Fibroblast of skin of right quadriceps (primary cell): ENCODE results near the gene ZC3H18.

ENCODE experiments used
- DNase-seq: peaks from one replicate; pipeline ENCODE4 v3.0.0-alpha.2; 2013

ZC3H18 gene

DNA sequence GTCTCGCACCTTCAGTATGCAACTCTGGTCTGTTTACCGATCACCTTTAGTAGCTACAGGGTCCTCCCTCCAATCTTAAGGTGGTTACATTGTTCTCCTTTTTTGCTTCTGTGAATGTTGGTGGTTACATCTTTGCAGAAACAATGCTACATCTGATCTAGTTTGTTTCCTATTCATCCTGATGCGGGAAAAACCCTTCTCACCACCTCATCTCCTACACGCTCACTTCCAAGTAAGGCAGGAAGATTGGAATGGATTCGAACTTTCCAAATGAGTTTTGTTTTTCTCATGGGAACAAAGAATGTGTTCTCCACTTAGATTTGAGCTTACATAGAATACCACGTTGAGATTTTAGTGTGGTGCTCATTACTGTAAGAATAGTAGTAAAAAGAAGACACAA, 14.5 kb downstream of the ZC3H18 start:
- no peak for DNase-seq

GRCh38 chr16:88585269-88585668, 15.1 kb downstream of the ZC3H18 start:
- DNase-seq, result no peak

DNA sequence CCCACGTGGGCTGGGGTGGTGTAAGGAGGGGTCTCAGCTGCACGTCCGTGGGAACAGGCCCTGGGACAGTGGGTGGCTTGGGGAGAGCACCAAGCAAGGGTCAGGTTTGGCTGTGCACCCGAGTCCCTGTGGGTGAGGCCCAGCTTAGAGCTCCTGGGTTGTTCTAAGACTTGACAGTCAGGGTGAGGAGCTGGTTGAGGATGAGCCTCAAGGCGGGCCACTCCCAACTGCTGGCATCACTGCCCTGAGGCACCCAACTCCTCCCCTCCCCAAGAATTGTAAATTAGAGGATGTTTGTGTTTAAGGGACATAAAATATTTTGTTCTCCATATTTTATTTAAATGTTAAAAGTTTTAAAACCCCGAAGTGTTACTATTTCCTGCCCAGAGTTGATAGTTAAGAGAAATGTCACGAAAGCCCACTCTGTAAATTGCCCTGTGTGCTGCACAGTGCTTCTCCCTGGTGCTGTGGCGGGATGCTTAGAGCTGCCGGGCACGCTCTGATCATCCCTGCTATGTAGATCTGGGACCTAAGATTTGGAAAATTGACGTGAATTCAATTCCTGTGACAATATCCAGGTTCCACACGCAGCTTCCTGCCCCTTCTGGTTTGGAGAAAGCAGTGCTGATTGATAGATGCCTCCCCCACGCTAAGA, 15.9 kb downstream of the ZC3H18 start:
- DNase-seq, result no peak

- no peak for DNase-seq
Observed at GRCh38 chr16:88588148-88588547, 17.9 kb downstream of the ZC3H18 start.

DNA sequence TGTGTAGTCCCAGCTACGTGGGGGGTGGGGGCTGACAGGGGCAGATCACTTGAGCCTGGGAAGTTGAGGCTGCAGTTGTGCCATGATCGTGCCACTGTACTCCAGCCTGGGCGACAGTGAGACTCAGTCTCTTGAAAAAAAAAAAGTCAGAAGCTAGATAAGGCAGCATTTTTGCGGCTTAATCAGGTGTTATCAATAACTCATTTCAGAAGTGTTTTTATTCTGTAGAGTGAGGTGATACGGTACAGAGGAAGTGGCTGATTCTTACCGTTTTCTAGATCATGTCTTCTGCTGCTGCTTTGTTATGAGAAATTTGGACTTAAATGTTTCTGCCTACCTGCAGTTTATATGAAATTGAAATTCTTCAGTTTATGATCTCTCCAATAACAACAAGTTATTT, 18.6 kb downstream of the ZC3H18 start:
- DNase-seq, result no peak

- DNase-seq, result no peak
Observed at GRCh38 chr16:88589441-88589840, 19.2 kb downstream of the ZC3H18 start.

- DNase-seq, result no peak
Observed at GRCh38 chr16:88591577-88592021, 21.4 kb downstream of the ZC3H18 start.

GRCh38 chr16:88593061-88593460, 22.9 kb downstream of the ZC3H18 start:
- no peak for DNase-seq

DNA sequence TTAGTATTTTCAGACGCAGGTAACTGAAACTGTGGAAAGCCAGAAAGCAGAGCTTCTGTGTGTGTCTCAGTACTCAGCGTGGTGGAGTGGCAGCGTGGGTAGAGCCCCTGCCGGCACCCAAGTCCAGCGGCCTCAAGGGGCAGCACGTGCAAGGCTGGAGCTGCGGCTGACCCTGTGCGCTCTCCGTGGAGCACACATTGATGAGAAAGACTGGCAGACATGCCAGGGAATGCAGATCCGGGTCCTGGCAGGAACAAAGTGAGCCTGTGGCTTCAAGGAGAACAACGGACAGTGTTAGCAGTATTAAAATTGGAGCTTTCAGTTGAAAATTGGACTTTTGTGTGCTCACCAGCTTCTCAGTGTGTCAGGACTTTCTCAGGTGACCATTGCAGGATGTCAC, 23.3 kb downstream of the ZC3H18 start:
- DNase-seq, result no peak

DNA sequence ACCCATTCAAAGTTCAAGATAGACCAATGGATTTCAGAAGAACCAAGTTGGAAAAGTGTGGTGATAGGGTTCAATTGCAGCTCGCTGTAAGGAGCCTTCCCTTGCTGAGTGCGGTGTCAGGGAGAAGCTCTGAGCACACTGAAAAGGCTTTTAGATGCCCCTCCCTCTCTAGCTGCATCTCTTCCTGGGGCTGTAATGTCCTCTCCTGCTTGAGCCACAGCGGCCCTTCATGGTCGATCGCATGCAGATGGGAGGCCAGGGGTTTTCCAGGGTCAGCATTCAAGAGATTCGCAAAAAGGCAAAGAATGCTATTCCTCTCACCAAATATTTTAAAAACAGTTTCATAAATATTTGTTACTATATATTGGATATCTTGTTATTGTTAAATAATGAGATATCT, 23.7 kb downstream of the ZC3H18 start:
- no peak for DNase-seq

GRCh38 chr16:88595101-88595500, 24.9 kb downstream of the ZC3H18 start:
- no peak for DNase-seq

DNA sequence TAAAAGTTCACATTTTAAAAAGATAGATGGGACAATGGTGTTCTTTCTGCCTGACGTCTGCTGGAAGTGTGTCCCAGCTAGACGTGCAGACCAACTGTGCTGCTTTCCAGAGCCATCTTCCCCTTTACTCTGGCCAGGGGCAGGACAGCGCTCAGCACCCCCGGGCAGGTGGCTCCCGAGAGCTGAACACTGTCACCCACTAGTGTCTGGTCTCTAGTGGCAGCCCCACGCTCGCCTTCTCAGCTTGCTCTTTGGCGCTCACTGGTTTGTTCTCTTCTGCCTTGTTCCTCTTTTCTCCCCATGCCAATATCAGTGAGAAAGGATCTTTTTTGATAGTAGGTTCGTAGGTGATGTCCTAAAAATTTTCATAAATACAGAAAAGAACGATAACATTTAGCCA, 25.7 kb downstream of the ZC3H18 start:
- no peak for DNase-seq

- DNase-seq, result no peak
Observed at GRCh38 chr16:88596483-88596882, 26.3 kb downstream of the ZC3H18 start.

DNA sequence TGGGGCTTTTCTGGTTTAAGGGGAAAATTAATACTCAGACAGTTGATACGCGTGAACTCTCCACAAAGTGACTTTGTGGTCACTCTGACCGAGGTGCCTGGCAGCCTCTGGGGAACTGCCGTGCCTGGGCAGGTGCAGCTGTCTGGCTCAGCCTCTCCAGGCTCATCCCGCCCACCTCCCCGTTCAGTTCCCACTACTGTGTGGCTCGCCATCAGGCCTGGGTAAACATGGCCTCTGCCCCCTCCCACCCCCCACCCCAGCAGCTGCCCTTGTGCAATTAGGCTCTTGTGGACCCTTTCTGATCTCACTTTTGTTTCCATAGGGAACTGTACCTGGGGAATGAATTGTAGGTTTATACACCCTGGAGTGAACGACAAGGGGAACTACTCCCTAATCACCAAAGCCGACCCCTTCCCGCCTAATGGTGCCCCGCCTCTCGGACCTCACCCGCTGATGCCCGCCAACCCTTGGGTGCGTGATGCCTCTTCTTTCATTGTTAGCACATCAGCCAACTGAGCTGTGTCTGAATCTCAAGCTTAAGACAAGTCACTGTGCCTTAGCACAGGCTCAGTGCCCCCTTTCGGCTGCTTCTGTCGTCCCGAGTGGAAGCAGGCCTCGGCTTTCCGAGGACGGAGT, 27.8 kb downstream of the ZC3H18 start:
- no peak for DNase-seq

DNA sequence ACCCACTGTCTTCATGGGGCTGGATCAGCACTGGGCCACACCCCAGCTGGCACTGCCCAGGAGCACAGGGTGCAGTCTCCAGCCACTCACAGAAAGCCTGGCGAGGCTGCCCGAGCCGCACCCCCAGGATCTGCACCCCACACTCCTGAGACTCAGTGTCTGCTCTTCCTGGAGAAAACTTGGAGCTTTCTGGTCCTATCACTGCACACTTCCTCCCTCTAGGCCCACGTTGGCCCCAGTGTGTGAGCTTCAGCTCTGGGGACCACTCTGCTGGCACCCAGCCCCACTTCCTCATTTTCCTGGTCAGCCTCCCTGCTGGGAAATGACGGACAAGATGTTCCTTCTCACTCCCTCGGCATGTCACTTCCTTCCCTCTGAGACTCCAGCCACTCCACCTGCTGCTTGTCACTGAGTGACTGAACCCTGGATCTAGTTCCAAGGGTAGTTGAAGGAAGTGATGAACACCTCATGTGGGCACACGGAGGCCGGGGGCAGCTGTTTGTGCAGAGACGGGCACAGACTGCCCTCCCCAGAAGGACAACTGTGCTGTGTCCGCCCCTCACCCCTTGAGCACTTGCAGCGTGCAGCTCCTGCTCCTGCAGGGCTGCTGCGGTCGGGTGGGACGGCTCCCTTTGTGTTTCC, 29.0 kb downstream of the ZC3H18 start:
- no peak for DNase-seq

DNA sequence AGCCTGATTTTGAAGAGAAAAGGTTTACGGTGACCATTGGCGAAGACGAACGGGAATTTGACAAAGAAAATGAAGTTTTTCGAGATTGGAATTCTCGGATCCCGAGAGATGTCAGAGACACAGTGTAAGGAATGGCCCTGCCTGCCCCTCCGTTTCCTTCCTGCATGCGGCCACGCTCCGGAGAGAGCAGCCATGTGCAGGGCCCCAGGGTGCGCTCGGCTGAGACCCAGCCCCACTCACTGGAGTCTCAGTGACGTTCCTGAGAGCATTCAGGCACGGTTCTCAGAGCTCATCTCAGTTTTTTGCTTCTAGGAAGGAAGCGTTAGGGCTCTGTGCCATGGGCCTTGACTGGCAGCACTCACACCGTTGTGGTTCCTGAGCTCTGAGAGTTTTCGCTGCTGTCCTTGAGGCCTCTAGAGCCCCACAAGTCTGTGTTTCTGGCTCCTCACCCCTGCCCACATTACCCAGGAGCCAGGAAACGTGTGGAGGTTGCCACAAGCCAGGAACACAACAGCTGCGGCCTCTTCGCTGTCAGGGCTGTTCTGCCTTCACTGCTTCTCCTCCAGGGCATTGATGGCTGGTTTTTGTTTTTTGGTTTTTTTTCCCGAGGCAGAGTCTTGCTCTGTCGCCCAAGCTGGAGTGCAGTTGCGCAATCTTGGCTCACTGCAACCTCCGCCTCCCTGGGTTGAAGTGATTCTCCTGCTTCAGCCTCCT, 29.8 kb downstream of the ZC3H18 start:
- no peak for DNase-seq

- DNase-seq, result no peak
Observed at GRCh38 chr16:88600539-88600896, 30.3 kb downstream of the ZC3H18 start.

DNA sequence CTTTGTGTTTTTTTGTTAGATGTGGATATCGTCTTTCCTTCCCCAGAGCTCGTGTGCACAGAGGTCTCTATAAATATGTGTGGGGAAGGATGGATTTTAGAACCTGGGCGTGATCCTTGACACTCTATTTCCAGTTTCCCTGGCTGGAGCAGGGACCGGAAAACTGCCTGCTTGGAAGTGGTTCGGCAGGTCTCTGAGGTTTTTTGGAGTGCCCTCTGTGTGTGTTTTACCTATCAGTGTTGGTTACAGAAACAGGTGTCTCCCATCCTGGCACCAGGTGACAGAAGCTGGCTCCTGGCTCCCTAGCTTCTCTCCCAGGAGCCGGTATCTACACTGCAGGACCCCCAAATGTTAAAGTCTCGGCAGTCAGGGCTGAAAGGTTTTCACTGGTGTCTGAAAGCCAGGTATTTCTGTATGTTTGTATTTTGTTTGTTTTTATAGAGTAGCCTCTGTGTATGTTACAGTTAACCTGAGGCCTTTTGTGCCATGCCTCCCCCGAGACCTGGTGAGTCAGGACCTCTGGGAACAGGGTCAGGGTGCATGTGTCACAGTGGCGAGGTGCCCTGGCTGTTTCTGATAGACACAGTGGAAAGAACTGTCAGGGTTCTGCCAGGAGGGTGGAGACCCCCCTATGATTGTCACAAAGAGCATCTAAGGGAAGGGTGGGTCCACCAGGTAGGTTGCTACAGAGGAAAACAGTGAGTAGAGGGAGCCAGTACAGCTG, 31.3 kb downstream of the ZC3H18 start:
- no peak for DNase-seq

DNA sequence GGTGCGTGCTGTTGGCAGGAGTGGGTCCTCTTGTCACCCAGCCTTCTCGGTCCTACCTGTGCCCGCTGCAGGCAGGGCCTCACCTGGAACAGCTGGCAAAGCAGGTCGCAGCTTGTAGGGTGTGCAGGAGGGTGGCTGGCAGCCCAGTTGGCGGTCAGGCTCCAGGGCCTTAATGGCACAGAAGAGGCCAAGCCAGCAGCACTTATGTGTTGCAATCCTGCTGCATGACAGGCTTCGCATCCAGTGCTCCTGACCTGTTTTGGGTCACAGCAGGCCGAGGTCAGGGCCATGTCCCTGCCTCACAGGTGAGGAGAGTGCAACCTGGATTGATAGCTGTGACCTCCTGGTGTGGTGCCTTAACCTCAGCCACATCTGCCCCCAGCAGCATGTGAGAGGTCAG, 31.9 kb downstream of the ZC3H18 start:
- DNase-seq, result no peak

DNA sequence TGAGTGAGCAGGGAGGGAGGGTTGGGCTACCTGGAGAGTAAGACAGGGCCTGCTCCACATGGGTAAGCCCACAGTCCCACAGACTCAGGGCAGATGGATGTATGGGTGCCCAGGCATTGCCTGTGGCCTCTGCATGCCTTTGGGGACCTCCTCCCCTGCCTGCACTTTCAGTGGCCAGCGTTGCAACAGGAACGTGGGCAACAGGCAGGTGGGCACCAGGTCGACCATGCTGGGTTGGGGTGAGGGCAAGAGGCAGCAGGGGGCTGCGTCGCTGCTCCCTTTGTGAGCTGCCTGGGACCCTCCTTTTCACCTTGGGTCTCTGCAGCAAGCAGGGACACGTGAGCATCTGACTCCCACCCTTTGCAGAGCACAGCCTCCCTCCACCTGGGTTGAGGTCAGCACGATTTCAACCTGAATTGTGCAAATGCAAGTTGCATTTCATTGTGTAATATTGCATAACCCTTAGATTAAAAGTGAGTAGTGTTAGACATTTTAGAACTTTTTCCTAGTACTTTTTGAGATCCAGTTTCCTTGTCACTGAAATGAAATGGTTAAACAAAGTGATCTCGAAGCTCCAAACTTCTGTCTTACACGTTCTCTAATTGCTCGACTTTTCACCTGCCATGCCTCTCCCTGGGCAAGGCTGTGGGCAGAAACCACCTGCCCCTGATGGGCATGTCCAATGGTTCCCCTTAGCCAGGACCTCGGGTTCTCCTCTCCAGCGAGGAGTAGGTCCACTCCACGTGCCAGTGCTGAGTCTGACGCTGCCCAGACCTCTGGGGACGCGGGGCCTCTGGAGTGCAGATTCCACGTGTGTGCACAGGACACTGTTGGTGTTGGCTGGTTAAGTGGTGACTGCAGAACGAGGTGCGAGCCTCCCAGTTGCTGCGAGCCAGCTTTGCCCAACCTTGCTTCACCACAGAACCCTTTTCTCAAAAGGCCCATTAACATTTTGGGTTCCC, 35.3 kb downstream of the ZC3H18 start:
- DNase-seq, result no peak

GRCh38 chr16:88606148-88606757, 36.0 kb downstream of the ZC3H18 start:
- no peak for DNase-seq

DNA sequence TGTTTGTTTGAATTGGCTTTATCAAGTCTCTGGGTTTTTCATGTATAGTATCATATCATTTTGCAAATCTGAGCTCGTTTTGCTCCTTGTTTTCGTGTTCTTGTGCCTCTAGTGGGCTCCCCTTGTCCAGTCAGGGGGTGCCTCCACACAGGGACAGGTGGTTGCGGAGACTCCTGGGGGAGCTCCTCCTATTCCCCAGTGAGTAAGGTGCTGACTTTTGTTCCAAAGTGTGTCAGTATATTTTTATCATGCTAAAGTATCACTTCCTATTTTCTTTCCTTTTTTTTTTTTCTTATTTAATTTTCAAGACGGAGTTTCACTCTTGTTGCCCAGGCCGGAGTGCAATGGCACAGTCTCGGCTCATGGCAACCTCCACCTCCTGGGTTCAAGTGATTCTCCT, 37.9 kb downstream of the ZC3H18 start:
- DNase-seq, result no peak
